Activated CD4-positive, CD25-positive, alpha-beta regulatory T cell (primary cell): ENCODE results near the gene KCNAB1.
"Not testable (repeated sequence)": the region's sequence is repeated elsewhere in the genome, so short reads cannot be mapped to it uniquely, and the experiment has no call there.

Source experiments
- DNase-seq, 4 experiments: peaks; one replicate each; lab custom pipeline; 2025; lab: John Stamatoyannopoulos, UW

KCNAB1 gene

DNA sequence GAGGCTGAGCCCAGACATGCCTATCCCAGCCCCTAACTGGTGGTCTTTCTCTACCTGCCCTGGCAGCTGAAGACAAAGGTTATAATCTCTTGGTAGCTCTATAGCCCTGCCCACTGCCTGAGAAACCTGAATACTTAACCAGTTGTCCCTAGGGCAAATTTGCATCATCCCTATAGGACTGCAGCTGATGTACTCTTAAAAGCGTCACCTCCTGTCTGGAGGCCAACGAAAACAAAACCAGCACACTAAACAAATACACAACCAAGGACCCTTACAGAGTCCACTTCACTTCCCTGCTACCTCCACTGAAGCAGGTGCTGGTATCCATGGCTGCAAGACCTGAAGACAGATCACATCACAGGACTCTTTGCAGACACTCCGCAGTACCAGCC, 98.0 kb downstream of the KCNAB1 start:
- DNase-seq, result no peak

GRCh38 chr3:156222381-156222780, 102.0 kb downstream of the KCNAB1 start:
- not testable (repeated sequence) for DNase-seq

DNA sequence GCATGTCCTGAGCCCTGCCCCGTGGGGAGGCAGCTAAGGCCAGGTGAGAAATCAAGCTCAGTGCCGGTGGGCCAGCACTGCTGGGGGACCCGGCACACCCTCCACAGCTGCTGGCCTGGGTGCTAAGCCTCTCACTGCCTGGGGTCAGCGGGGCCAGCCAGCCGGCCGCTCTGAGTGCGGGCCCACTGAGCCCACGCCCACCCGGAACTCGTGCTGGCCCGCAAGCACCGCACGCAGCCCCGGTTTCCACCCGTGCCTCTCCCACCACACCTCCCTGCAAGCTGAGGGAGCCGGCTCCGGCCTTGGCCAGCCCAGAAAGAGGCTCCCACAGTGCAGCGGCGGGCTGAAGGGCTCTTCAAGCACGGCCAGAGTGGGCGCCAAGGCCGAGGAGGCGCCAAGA, 103.7 kb downstream of the KCNAB1 start:
- DNase-seq, result not testable (repeated sequence)

DNA sequence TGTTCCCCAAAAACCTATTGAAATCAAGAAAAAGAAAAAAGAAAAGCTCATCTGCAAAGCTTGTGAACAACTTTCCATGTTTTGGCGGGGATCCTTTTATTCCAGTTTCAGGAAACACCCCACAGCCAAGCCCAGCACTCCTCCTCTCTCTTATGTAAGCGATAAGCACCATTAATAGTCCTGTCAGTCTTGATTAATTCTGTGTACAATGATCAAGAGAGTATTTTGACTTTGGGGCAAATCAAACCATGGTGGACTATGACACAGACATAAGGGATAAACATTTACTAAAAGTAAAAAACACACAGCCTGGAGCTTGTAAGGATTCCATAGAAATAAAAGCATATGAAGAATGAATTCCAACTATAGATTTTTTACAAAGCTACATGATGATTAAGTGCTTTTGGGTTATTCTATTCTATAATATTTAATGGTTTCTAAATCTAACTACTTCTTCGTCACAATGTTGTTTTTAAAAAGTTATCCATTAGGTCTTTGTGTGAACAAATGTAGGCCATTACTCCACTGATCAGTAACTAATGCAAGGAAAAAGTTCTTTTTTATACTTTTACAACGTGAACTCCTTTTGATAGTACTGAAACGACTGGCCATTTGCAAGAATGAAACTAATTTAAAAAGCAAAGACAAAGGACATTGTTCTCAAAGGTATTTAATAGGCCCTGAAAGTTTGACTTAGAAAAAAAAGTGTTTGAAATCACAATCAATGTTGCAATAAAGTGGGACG, 106.5 kb downstream of the KCNAB1 start:
- no peak for DNase-seq

GRCh38 chr3:156227704-156228103, 107.3 kb downstream of the KCNAB1 start:
- no peak for DNase-seq

- no peak for DNase-seq
Observed at GRCh38 chr3:156230278-156230900, 110.0 kb downstream of the KCNAB1 start.

DNA sequence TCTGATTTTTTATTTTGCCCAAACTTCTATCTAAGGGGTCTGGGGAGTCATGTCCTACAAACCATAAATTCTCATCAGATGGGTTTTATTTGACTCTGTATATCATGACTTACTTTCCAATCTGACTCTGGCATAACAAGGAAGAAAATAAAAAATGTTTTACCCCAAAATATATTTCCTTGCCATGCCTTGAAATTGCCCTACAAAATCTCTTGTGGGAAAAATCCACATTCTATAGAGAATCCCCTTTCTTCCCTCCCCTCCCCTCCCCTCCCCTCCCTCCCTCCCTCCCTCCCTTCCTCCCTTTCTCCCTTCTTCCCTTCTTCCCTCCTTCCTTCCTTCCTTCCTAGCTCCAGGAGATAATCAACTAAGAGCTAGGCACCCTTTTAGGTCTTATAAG, 110.8 kb downstream of the KCNAB1 start:
- DNase-seq, result not testable (repeated sequence)

- DNase-seq, result no peak
Observed at GRCh38 chr3:156233876-156234275, 113.5 kb downstream of the KCNAB1 start.

- no peak for DNase-seq
Observed at GRCh38 chr3:156236556-156237260, 116.3 kb downstream of the KCNAB1 start.

DNA sequence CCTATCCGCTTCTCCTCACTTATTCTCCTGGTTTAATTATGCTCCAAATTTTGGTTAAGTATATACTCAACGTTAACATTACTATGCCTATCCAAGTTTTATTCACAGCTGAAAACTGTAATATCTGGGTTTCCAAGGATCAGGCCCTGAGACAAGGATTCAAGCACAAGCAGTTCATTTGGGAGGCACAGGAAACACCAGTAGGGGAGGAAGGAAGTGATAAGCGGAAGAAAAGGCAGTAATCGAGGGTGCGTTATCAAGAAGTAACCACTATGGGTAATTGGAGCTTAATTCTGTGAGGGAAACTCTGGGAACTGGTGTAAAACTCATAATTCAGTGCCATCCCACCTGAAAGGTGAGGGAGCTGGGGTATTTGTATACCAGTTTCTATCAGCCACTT, 120.3 kb downstream of the KCNAB1 start:
- DNase-seq, result no peak

GRCh38 chr3:156246961-156247725, 126.8 kb downstream of the KCNAB1 start:
- no peak for DNase-seq

- no peak for DNase-seq
Observed at GRCh38 chr3:156250550-156250949, 130.2 kb downstream of the KCNAB1 start.

GRCh38 chr3:156251424-156251823, 131.0 kb downstream of the KCNAB1 start:
- no peak for DNase-seq

DNA sequence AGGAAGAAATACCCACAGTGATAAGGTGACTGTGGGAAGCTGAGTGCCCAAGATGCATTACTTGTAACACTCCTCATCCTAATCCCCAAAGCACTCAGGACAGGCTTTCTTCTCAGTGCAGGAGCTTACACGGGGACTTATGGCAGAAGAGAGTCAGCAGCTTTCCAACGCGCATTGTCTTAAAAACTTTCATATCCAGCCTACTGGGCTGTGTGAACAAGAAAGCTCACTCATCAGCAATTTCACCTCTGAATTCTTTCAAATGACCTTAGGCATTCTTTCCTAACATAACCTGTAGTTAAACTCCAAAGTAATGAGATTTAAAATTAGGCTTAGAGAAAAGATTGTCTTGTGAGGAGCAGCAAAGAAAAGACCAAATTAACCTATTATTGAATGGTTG, 132.3 kb downstream of the KCNAB1 start:
- DNase-seq, result no peak

GRCh38 chr3:156253150-156253549, 132.8 kb downstream of the KCNAB1 start:
- DNase-seq, result no peak

GRCh38 chr3:156256256-156256655, 135.9 kb downstream of the KCNAB1 start:
- no peak for DNase-seq

DNA sequence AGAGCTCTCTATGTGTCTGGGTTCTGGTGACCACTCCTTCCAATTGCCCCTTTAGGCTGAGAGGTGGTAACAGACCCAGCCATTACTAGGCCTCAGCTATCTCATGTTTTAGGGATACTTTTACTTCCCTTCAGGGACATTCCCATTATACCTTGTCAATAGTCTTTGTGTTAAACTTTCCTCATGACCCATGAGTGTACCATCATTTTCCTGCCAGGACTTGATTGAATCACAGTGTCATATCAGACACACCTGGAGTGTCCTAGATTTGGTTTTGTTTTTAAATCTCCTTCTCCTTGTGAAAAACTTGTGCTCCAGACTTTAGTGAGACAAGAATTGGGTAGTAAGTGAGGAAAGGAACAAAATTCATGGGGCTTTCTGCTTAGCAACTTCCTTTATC, 136.6 kb downstream of the KCNAB1 start:
- DNase-seq, result no peak

DNA sequence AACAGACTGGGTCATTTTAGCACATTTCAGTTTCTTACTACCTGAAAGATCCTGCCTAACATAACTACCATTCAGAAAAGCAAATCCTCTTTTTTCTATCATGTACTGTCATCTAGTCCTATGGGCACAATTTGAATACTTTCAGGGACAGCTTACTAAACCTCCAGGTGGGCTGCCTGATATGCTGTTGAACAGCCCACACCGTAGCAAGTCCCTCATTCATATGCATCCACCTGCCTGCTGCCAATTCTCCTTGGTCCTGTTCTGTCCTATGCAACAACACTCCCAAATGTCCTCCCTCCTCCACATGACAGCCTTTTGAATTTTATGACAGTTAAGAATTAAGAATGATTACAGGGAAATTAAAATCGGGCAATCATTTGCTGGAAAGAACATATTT, 137.9 kb downstream of the KCNAB1 start:
- no peak for DNase-seq

DNA sequence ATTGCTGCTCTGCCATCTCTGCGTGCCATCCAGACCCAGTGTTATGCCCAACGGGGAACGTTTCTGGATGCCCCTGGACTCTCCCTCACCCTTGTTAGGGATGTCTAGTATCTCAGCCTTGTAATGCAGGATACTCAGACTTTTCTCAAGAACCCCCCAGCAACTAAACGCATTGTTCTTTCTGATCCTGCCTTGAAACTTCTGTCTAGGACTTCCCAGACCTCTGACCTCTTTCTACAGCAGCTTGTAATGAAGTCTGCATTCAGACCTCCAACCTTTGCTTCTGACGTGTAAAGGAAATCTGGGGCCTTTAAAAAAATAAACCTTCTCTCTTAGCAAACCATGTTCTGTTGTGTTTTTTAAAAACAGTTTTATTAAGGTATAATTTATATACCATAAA, 139.5 kb downstream of the KCNAB1 start:
- DNase-seq, result no peak

DNA sequence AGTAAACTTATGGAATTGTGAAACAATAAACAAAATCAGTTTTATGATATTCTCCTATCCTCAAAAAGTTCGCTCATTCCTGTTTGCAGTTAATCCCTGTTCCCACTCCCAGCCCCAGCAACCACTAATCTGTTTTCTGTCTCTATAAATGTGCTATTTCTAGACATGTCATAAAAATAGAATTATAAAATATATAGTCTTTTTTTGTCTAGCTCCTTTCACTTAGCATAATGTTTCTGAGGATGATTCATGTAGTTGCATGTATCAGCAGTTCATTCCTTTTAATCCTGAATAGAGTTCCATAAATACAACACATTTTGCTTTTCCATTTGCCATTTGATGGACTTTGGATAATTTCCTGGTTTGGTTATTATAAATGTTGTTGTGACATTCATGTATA, 140.0 kb downstream of the KCNAB1 start:
- no peak for DNase-seq

DNA sequence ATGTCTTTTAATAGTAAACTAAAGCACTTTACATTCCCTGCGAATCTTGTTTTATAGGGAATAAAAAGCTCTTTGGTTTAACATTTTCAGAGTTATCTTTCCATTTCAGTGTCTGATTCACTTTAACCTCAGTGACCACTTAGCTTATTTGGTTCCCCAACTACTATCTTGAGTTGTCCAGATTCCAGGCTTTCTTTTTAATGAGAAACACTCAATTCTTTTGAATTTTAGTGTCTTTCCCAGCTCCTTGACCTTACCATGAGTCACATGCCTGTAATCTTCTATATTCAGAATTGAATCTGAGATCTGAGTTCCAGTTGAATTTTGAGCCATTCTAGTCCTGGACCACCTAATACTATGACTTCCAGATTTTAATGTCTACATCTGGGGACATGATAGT, 144.4 kb downstream of the KCNAB1 start:
- no peak for DNase-seq

DNA sequence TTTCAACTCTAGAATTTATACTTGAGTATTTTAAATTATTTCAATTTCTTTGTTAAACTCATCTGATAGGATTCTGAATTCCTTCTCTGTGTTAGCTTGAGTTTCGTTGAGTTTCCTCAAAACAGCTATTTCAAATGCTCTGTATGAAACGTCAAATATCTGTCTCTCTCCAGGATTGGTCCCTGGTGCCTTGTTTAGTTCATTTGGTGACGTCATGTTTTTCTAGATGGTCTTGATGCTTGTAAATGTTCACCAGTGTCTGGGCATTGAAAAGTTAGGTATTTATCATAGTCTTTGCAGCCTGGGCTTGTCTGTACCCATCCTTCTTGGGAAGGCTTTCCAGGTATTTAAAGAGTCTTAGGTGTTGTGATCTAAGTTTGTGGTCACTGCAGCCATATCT, 151.1 kb downstream of the KCNAB1 start:
- DNase-seq, result no peak
